HG02642 (cell line): ENCODE results near the gene NEUROD2.
"Not testable (repeated sequence)": the region's sequence is repeated elsewhere in the genome, so short reads cannot be mapped to it uniquely, and the experiment has no call there.

Experiments used
- ATAC-seq: cut with Tn5 transposase; IDR thresholded peaks from one replicate; pipeline ENCODE4 v1.9.1; 2021; ENCODE audit warnings: mild to moderate bottlenecking; ENCODE audit not compliant: unreplicated experiment, poor library complexity

The NEUROD2 gene

DNA sequence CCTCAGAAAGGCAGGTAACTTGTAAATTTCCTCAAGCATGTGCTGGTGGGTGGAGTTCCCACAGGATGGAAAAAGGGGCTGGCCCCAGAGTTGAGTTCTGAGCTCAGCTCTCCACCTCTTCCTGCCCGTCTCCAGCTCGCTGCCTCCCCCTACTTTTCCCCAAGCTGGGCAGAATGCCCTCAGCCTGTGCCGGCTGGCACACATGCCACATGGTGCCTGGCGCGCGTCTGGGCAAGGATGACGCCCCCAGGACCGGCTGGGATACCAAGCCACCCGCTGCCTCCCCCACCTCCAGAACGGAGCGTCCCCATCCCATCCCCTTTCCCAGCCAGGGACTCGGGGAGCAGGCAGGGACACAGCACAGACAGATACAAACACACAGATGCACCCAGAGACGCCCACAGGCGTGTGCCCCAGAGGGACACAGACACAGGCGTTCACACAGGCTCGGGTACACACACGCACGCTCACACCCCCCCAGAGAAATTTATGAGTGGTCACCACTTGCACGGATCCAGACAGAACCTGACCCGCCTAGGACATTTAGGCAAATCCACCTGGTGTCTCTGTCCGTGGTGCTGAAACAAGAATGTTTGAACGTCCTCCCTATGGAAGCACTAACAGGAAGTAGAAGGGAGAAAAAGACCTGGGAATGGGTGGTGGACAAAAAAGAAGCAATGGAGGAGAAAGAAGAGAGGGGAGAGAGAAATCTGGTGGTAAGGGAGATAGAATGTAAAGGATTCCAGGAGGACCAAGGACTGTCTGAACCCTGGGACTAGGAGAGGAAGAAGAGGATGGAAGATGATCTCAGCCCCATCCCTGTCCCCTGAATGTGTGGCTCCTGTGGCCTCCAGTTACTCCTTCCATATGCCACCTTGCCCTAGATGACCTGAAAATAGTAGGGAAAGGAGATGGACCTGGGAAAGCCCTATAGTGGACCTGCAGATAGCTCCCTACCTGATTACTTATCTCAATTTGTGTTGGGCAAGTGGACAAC, 15.5 kb downstream of the NEUROD2 start:
- ATAC-seq, result no peak

- ATAC-seq, result not testable (repeated sequence)
Measured at GRCh38 chr17:39590180-39590579, 17.5 kb downstream of the NEUROD2 start.

DNA sequence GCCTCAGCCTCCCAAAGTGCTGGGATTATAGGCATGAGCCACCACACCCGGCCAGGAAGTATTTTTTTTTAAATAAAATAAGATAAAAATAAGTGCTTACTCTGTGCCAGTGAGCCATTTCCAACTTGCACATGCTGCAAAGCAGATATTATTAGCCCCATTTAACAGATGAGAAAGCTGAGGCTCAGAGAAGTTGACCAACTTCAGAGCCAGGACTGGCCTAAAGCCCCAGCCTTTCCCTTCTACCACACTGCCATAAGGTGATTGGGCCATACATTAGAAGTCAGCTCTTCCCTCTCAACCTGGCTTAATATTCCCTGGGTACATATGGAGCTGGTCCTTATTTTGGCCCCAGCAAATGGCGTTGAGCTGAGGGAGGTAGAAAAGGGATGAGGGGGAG, 25.1 kb downstream of the NEUROD2 start:
- no peak for ATAC-seq

DNA sequence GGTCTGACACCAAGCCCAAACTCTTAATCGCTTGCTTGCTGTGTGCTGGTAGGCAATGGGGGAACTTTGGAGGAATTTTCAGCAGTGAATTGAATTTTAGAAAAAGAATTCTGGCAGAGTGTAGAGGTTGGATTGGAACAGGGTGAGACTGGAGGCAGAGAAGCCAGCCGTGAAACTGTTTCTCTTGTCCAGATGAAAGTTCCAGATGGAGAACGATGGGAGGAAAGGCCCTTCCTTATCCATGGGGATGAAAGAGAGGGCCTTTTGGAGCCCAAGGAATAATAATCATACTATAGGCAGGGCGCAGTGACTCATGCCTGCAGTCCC, 26.0 kb downstream of the NEUROD2 start:
- ATAC-seq, result no peak

DNA sequence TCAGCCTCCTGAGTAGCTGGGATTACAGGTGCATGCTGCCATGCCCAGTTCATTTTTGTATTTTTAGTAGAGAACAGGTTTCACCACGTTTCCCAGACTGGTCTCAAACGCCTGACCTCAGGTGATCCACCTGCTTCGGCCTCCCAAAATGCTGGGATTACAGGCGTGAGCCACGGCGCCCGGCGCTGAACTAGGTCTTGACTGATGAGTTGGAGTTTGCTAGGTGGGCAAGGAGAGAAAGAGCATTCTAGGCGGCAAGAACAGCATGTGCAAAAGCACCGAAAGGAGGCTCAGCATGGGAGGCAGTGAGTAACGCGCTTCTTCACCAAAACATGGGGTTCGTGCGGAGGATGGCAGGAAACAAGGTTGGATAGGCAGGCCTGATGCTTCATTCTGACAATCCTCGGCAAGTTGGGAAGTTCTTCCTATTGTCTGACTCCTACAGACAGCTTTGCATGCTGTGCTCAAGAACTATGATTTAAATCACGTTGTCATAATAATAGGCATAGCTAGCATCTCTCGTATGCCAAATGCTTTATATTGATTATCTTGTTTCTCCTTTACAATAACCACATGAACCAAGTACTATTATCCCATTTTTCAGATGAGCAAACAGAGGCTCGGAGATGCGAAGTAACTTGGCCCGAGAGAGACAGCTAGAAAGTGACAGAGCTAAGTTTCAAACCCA, 26.5 kb downstream of the NEUROD2 start:
- no peak for ATAC-seq

DNA sequence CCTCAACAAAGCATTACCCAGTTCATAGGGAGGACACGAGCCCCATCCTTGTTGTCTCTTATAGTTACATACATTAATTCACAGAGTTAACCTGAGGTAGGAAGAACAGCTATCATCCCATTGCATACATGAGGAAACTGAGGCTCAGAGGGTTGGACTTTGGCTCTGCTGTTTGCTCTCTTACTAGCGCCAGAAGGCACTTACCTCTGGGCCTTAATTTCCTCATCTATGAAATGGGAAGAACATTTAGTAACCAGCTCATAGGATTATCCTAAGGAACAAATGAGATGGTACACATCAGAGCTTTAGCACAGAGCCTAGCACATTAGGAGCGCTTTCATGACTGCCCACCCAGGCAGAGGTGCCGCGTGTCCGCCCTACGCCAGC, 27.6 kb downstream of the NEUROD2 start:
- no peak for ATAC-seq

DNA sequence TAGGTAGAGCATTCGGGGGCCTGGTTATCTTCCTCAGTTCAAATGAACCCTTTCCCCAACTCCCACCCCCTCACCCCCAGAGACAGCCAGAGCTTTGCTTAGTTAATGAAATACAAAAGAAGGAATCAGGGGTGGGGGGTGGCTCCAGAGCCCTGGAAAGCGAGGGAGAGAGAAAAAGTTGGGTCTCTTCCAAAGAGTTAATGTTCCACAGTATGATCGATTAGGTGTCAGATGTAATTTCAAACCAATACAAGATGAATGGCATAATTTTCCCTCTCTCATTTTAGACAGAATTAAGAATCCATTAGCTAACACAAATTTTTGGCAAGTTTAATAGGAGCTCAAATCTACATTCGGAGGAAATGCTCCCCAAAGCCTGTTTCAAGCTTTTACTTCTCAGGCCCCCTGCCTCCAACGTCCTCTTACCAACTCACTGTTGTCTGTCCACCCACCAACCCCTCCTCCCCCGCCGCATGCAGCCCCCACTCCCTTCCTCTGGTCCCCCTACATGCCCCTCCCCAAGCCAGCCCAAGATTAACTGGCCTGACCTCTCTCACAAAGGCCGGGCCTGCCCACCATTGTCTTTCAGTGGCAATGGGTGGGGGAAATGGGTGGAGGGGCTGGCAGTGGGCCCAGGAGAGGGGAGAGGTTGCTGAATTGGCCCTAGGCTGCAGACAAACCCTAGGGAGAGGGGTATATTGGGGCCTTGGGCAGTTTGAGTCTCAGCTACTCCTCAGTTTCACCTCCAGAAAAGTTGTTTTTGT, 28.2 kb downstream of the NEUROD2 start:
- ATAC-seq, result no peak

- no peak for ATAC-seq
Measured at GRCh38 chr17:39578272-39578671, 29.4 kb downstream of the NEUROD2 start.

GRCh38 chr17:39576187-39576586, 31.5 kb downstream of the NEUROD2 start:
- no peak for ATAC-seq

- ATAC-seq, result no peak
Measured at GRCh38 chr17:39573447-39574298, 34.0 kb downstream of the NEUROD2 start.

GRCh38 chr17:39572121-39572520, 35.6 kb downstream of the NEUROD2 start:
- no peak for ATAC-seq

- ATAC-seq, result no peak
Measured at GRCh38 chr17:39569126-39569525, 38.6 kb downstream of the NEUROD2 start.

DNA sequence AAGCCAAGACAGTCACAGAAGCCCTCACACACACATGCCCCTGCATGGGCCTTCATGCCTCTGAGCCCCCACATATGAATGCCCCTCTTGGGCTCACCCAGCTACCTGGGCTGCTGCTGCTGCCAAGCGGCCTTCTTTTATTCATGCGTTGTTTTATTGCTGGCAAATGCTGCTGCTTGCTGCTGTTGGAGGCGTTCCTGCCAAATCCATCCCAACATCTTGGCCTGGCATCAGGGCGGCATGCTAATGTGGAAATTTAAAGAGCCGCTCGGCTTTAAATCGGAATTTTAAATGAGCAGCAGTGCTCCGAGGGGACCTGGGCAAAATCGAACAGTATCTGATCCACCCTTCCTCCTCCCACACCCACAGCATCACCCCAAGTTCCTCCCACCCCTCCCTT, 39.0 kb downstream of the NEUROD2 start:
- ATAC-seq, result no peak

- ATAC-seq, result no peak
Measured at GRCh38 chr17:39566094-39566850, 41.4 kb downstream of the NEUROD2 start.

DNA sequence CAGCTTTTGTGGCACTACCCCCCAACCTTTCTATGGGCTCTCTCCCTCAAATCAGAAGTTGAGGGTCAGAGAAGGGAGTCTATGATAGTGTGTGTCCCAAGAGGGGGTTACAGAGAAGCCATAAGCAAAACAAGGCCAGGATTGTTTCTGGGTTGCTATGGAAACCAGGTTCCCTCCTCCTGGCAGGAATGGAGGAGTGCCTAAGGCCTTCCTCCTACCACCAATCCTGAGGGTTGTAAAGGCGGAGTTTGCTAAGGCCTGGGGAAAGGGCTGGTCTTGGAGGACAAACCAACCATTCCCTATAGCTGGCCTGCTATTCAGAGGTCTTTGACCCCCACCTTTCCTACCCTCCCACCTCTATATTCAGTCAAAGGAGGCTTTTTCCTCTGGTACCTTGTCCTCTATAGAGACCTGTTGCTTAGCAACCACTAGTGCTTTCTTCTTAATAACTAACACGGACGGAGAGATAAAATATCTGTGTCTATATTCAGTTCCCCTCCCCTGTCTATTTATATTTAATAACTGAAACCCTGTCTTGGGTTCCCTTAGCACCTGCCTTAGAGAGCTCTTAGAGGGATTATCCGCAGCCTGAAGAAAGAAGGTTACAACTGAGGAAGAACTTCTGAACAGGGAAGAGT, 43.4 kb downstream of the NEUROD2 start:
- ATAC-seq, result no peak

DNA sequence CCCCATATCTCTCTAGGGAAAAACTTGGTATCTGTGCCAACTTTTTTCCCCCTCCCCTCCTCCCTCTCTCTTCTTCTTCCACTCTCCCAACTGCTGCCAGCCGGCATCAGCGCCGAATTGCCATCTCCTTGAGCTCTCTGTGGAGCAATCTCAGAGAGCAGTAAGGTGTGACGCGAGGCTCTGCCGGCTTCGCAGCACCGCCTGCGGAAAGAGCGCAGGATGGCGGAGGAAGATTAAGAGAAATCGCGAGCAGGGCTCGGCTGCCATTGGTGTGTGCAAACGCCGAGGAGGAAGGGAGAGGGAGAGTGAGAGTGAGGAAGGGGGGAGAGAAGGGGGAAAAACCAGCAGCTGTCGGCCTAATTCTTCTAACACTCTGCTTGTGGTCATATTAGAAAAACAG, 44.2 kb downstream of the NEUROD2 start:
- no peak for ATAC-seq

GRCh38 chr17:39562976-39563375, 44.7 kb downstream of the NEUROD2 start:
- ATAC-seq, result no peak

- no peak for ATAC-seq
Measured at GRCh38 chr17:39562395-39562794, 45.3 kb downstream of the NEUROD2 start.

DNA sequence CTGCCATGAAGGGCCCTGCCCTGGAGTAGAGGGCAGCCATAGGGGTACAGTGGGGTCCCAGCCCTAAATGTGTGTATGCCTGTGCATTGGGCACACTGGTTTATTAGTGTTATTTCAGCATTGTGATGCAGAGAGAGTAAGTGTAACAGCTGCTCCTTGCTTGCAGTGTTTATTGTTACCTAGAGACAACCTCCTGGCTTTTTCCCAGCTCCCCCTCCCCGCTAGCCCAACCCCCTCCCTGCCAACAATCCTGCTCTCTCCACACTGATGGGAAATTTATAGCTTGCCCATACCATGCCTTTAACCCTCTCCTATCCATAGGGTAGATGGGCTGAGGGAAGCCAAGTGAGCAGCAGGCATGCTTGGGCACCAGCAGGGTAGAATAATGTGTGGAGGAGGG, 51.3 kb downstream of the NEUROD2 start:
- ATAC-seq, result no peak
